GM20000 (cell line): Measurements from ENCODE around the gene RPL32.

Experiments
- DNase-seq: peaks from one replicate; pipeline ENCODE4 v3.0.0; 2012; ENCODE audit warnings: low spot score
- TF ChIP-seq, protein P1 (sequence below): IDR thresholded peaks from 2 replicates; pipeline ENCODE4 v1.5.1; 2012; ENCODE audit warnings: mild to moderate bottlenecking, control low read depth; ENCODE audit errors: extremely low read depth, missing control alignments

The RPL32 gene

GRCh38 chr3:12818273-12818672 is 23.1 kb downstream of the RPL32 start:
- TF ChIP-seq, protein P1, sequence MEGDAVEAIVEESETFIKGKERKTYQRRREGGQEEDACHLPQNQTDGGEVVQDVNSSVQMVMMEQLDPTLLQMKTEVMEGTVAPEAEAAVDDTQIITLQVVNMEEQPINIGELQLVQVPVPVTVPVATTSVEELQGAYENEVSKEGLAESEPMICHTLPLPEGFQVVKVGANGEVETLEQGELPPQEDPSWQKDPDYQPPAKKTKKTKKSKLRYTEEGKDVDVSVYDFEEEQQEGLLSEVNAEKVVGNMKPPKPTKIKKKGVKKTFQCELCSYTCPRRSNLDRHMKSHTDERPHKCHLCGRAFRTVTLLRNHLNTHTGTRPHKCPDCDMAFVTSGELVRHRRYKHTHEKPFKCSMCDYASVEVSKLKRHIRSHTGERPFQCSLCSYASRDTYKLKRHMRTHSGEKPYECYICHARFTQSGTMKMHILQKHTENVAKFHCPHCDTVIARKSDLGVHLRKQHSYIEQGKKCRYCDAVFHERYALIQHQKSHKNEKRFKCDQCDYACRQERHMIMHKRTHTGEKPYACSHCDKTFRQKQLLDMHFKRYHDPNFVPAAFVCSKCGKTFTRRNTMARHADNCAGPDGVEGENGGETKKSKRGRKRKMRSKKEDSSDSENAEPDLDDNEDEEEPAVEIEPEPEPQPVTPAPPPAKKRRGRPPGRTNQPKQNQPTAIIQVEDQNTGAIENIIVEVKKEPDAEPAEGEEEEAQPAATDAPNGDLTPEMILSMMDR, result no peak
- DNase-seq, result no peak

DNA sequence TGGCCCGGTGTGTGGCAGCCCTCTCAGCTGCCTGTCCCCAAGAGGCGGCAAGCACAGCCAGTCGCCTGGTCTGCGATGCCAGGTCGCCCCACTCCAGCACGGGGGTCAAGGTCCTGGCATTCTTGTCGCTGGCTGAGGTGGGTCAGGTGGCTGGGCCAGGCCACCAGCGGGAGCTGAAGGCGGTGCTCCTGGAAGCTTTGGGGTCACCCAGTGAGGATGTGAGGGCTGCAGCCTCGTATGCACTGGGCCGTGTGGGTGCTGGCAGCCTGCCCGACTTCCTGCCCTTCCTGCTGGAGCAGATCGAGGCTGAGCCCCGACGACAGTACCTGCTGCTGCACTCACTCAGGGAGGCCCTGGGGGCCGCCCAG is 24.0 kb downstream of the RPL32 start:
- TF ChIP-seq, protein P1, result no peak
- DNase-seq, result no peak

- no peak for DNase-seq
- TF ChIP-seq, protein P1, result no peak
Observed at GRCh38 chr3:12816521-12817342, 24.6 kb downstream of the RPL32 start.

DNA sequence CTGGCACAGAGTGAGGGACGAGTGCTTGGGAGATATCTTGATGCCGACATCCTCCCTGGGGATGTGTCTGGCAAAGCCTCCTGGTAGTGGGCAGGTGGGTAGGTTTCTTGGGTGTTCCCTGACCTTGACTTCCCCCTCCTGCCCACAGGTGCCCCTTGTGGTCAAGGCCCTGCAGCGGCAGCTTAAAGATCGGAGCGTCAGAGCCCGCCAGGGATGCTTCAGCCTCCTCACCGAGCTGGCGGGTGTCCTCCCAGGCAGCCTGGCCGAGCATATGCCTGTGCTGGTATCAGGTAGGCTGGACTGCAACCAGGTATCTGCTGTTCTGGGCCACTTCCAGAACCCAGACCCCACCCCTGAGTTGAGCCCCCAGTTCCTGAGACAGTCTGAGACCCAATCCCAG is 25.6 kb downstream of the RPL32 start:
- no peak for DNase-seq
- TF ChIP-seq, protein P1, result no peak

GRCh38 chr3:12815078-12815477 is 26.3 kb downstream of the RPL32 start:
- DNase-seq, result no peak
- TF ChIP-seq, protein P1, result no peak

- DNase-seq, result no peak
- TF ChIP-seq, protein P1, result no peak
Observed at GRCh38 chr3:12813967-12814366, 27.4 kb downstream of the RPL32 start.

- TF ChIP-seq, protein P1, result no peak
- no peak for DNase-seq
Observed at GRCh38 chr3:12812812-12813211, 28.6 kb downstream of the RPL32 start.
